H9 (cell line): Measurements from ENCODE around the gene CSTF2. TPM values are rescaled to one million over a fixed set of nuclear protein-coding genes. Genes with fewer than 3 reads are reported as not detected.

Experiments used
- DNase-seq: peaks from one replicate; pipeline ENCODE4 v3.0.0-alpha.2; 2017
- H2AFZ ChIP-seq: one replicate; pipeline ENCODE4 v1.6.1; 2013; ENCODE audit warnings: mild to moderate bottlenecking, low read length, control low read depth, moderate library complexity
- H2AK5ac ChIP-seq: 2 replicates; pipeline ENCODE4 v1.6.1; 2013; ENCODE audit warnings: low read length, control low read depth, mixed read lengths; ENCODE audit not compliant: insufficient read length
- H2BK120ac ChIP-seq: one replicate; pipeline ENCODE4 v1.6.1; 2013; ENCODE audit warnings: low read depth, mild to moderate bottlenecking, low read length, control low read depth, inconsistent platforms; ENCODE audit not compliant: poor library complexity, severe bottlenecking
- H2BK12ac ChIP-seq: 2 replicates; pipeline ENCODE4 v1.6.1; 2013; ENCODE audit warnings: low read length, control low read depth, mixed read lengths, low read depth; ENCODE audit not compliant: insufficient read length
- H2BK15ac ChIP-seq: 2 replicates; pipeline ENCODE4 v1.6.1; 2013; ENCODE audit warnings: low read depth, low read length, control low read depth
- H2BK20ac ChIP-seq: one replicate; pipeline ENCODE4 v1.6.1; 2013; ENCODE audit warnings: low read depth, mild to moderate bottlenecking, low read length, control low read depth, inconsistent platforms; ENCODE audit not compliant: poor library complexity, severe bottlenecking
- H2BK5ac ChIP-seq: 2 replicates; pipeline ENCODE4 v1.6.1; 2013; ENCODE audit warnings: low read length, control low read depth, mixed read lengths; ENCODE audit not compliant: insufficient read length
- H3K14ac ChIP-seq: 2 replicates; pipeline ENCODE4 v1.6.1; 2013; ENCODE audit warnings: low read length, control low read depth; ENCODE audit not compliant: insufficient read depth
- H3K18ac ChIP-seq: 2 replicates; pipeline ENCODE4 v1.6.1; 2013; ENCODE audit warnings: low read depth, mild to moderate bottlenecking, mixed read lengths, low read length, control low read depth; ENCODE audit not compliant: insufficient read length
- H3K23ac ChIP-seq: 2 replicates; pipeline ENCODE4 v1.6.1; 2013; ENCODE audit warnings: low read length, control low read depth, mixed read lengths, low read depth; ENCODE audit not compliant: insufficient read length
- H3K23me2 ChIP-seq: 2 replicates; pipeline ENCODE4 v1.6.1; 2013; ENCODE audit warnings: low read depth, mild to moderate bottlenecking, mixed read lengths, low read length, control low read depth; ENCODE audit not compliant: insufficient read length, poor library complexity, severe bottlenecking
- H3K27ac ChIP-seq: 2 replicates; pipeline ENCODE4 v1.5.1; 2013; ENCODE audit warnings: low read length, control low read depth, mixed read lengths, low read depth; ENCODE audit not compliant: insufficient read length
- H3K27me3 ChIP-seq: 2 replicates; pipeline ENCODE4 v1.6.1; 2013; ENCODE audit warnings: low read length, control low read depth, inconsistent platforms; ENCODE audit not compliant: insufficient read depth
- H3K4ac ChIP-seq: 2 replicates; pipeline ENCODE4 v1.6.1; 2013; ENCODE audit warnings: low read depth, mild to moderate bottlenecking, control low read depth, inconsistent platforms, low read length, moderate library complexity
- H3K4me1 ChIP-seq: 2 replicates; pipeline ENCODE4 v1.6.1; 2013; ENCODE audit warnings: low read length, control low read depth, inconsistent platforms; ENCODE audit not compliant: insufficient read depth
- H3K4me2 ChIP-seq: 2 replicates; pipeline ENCODE4 v1.6.1; 2013; ENCODE audit warnings: low read length, control low read depth, mixed read lengths; ENCODE audit not compliant: insufficient read length, insufficient read depth
- H3K56ac ChIP-seq: 2 replicates; pipeline ENCODE4 v1.6.1; 2013; ENCODE audit warnings: low read depth, mild to moderate bottlenecking, mixed read lengths, low read length, control low read depth; ENCODE audit not compliant: insufficient read length
- H3K79me1 ChIP-seq: 2 replicates; pipeline ENCODE4 v1.6.1; 2013; ENCODE audit warnings: low read depth, mild to moderate bottlenecking, moderate library complexity, low read length, control low read depth, inconsistent platforms; ENCODE audit not compliant: insufficient read depth, poor library complexity, severe bottlenecking
- H3K79me2 ChIP-seq: 2 replicates; pipeline ENCODE4 v1.6.1; 2013; ENCODE audit warnings: low read length, control low read depth, inconsistent platforms; ENCODE audit not compliant: insufficient read depth
- H3K9ac ChIP-seq: 2 replicates; pipeline ENCODE4 v1.6.1; 2013; ENCODE audit warnings: low read length, control low read depth, mixed read lengths; ENCODE audit not compliant: insufficient read length; ENCODE audit errors: extremely low read depth
- H3K9me3 ChIP-seq: one replicate; pipeline ENCODE4 v1.6.1; 2013; ENCODE audit warnings: low read depth, low read length, inconsistent platforms; ENCODE audit not compliant: control insufficient read depth
- H3T11ph ChIP-seq: one replicate; pipeline ENCODE4 v1.6.1; 2013; ENCODE audit warnings: mild to moderate bottlenecking, low read length, control low read depth, inconsistent platforms
- H4K20me1 ChIP-seq: one replicate; pipeline ENCODE4 v1.6.1; 2013; ENCODE audit not compliant: control insufficient read depth, insufficient read length, insufficient read depth
- H4K5ac ChIP-seq: 2 replicates; pipeline ENCODE4 v1.6.1; 2013; ENCODE audit warnings: low read depth, mild to moderate bottlenecking, mixed read lengths, low read length, control low read depth; ENCODE audit not compliant: insufficient read length
- H4K8ac ChIP-seq: replicated peaks from 2 replicates; pipeline ENCODE4 v1.6.1; 2013; ENCODE audit warnings: low read length, control low read depth, mixed read lengths, low read depth; ENCODE audit not compliant: insufficient read length
- H4K91ac ChIP-seq: 2 replicates; pipeline ENCODE4 v1.6.1; 2013; ENCODE audit warnings: low read depth, mild to moderate bottlenecking, moderate library complexity, mixed read lengths, low read length, control low read depth; ENCODE audit not compliant: insufficient read length
- H3K27ac Mint-ChIP-seq, 3 experiments: 2 replicates in 2 of 3; 3 replicates in 1 of 3; pipeline ENCODE4 v1.8.0; 2020 to 2021; ENCODE audit warnings: mixed read lengths in 3 of 3, mild to moderate bottlenecking in 1 of 3, moderate library complexity in 1 of 3
- H3K27me3 Mint-ChIP-seq: 2 replicates; pipeline ENCODE4 v1.8.0; 2021; ENCODE audit warnings: low read depth, mild to moderate bottlenecking, moderate library complexity, mixed read lengths
- H3K36me3 Mint-ChIP-seq, 3 experiments: 2 replicates in 2 of 3; 3 replicates in 1 of 3; pipeline ENCODE4 v1.8.0; 2020 to 2021; ENCODE audit warnings: low read depth in 3 of 3, mixed read lengths in 3 of 3; ENCODE audit not compliant: insufficient read depth in 1 of 3
- H3K4me1 Mint-ChIP-seq, 2 experiments: 2 replicates each; pipeline ENCODE4 v1.8.0; 2020; ENCODE audit warnings: mixed read lengths in 2 of 2
- H3K4me3 Mint-ChIP-seq, 2 experiments: 2 replicates in 1 of 2; 3 replicates in 1 of 2; pipeline ENCODE4 v1.8.0; 2020 to 2021; ENCODE audit warnings: mild to moderate bottlenecking in 2 of 2, mixed read lengths in 2 of 2, moderate library complexity in 1 of 2
- H3K9me3 Mint-ChIP-seq, 2 experiments: 2 replicates in 1 of 2; 3 replicates in 1 of 2; pipeline ENCODE4 v1.8.0; 2020; ENCODE audit warnings: mild to moderate bottlenecking in 2 of 2, mixed read lengths in 2 of 2, moderate library complexity in 1 of 2
- CTCF ChIP-seq: fragments of 200-600 bp; sonication (generic); conservative IDR thresholded peaks from 3 replicates; pipeline ENCODE4 v1.8.0; 2021; ENCODE audit warnings: antibody characterized with exemption, mild to moderate bottlenecking
- WGBS: extraction: QIAGEN DNeasy Blood & Tissue Kit; methylation state at CpG from one replicate; pipeline ENCODE4 v1.1.7; 2013; ENCODE audit warnings: missing lambda C conversion rate, low lambda C conversion rate, mixed read lengths; ENCODE audit not compliant: insufficient read length; ENCODE audit errors: extremely low coverage; 5-methylcytosine and 5-hydroxymethylcytosine counted together
- total RNA-seq: library from RNA; stranded (reverse); gene quantifications from 2 replicates; pipeline ENCODE4 v1.2.1, GENCODE V29; 2021

Gene CSTF2
- total RNA-seq, 1 experiment from 2014 or later, result 30.2 TPM

- Histone ChIP-seq H3K27me3 (no peaks in the 10 kb centered on the region; the same call in 1 of the 2 replicates), H3K9me3 (peaks cover 22% of the 10 kb centered on the region), H3K56ac (no peak overlapping the region), H4K8ac (no peak overlapping the region), H3K27ac (no peak overlapping the region), H4K20me1 (no peaks in the 10 kb centered on the region), H4K5ac (no peak overlapping the region), H2AK5ac (no peak overlapping the region), H4K91ac (no peak overlapping the region), H2BK12ac (no peak overlapping the region), H3K9ac (no peak overlapping the region), H3K4me1 (no peaks in the 10 kb centered on the region), H3K23me2 (no peaks in the 10 kb centered on the region), H2BK120ac (no peak overlapping the region), H3K18ac (no peak overlapping the region), H3K4ac (no peak overlapping the region), H2AFZ (no peak overlapping the region), H2BK5ac (no peak overlapping the region), H3K4me2 (no peak overlapping the region), H3K23ac (no peak overlapping the region), H3T11ph (no peak overlapping the region), H3K79me2 (no peaks in the 10 kb centered on the region), H3K79me1 (no peaks in the 10 kb centered on the region), H3K14ac (no peak overlapping the region), H2BK15ac (no peak overlapping the region), H2BK20ac (no peak overlapping the region)
- Mint-ChIP-seq H3K36me3 (peaks cover 4 to 7% (median 6%) of the 10 kb centered on the region in 3 experiments; a peak in 5 of 7 replicates), H3K27ac (peak overlapping the region; percentile 28 to 76 (median 53); a peak in 4 of 7 replicates), H3K4me1 (peaks cover 13 to 15% of the 10 kb centered on the region in 2 experiments), H3K4me3 (peak overlapping the region; percentile 10 to 16; a peak in 4 of 5 replicates), H3K27me3 (peaks cover 55% of the 10 kb centered on the region), H3K9me3 (peaks cover 68 to 84% of the 10 kb centered on the region in 2 experiments)
- TF ChIP-seq CTCF, result no peak
- DNase-seq, result peak; percentile 35
- WGBS, result no CpG with 5 or more reads among the region's 12 CpGs
Observed at GRCh38 chrX:100812216-100813158, 7.7 kb upstream of the CSTF2 start.
